ENCODE data around the gene TNRC18. TPM values are rescaled to one million over a fixed set of nuclear protein-coding genes. Genes with fewer than 3 reads are reported as not detected.

TNRC18 gene
- total and polyA plus RNA-seq, 2 donors (not counting 3 experiments of a cell fraction or from before 2014, with no cell fraction given) = 14.8 to 64.6 TPM

DNA sequence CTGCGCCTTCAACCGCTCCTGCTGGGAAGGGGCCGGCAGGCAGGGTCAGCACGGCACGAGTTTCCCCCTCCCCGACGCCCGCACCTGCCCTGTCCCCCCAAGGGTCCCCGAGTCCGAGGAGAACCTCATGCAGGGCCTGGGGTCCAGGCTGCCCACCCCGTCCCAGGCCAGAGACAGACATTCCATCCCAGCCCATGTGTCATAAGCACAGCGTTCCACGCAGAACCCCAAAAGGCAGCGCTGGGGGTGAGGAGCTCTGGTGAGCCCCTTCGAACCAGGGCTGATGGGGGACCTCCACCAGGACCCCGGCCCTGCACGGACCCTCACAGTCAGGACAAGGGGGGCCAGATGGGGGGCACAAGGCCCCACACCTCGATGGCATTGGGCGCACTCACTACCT lies 49.2 kb downstream of the TNRC18 start:
- TF ChIP-seq MYC (IDR thresholded peaks at IDR 0.05; ENCODE audit: low read depth, low read length) = no peak
- no peak for TF ChIP-seq EZH2 (IDR thresholded peaks at IDR 0.05; ENCODE audit: borderline replicate concordance, low read depth, low read length, severe bottlenecking)
- TF ChIP-seq FOS (IDR thresholded peaks at IDR 0.05; ENCODE audit: borderline replicate concordance, insufficient read depth, low read length) = no peak
- TF ChIP-seq POLR2A (IDR thresholded peaks at IDR 0.05; ENCODE audit: low read depth, low read length) = no peak
- no peak for TF ChIP-seq JUN (IDR thresholded peaks at IDR 0.05; ENCODE audit: borderline replicate concordance, insufficient read depth, insufficient read length, low read depth)
- TF ChIP-seq GATA2 (IDR thresholded peaks at IDR 0.05; ENCODE audit: insufficient read depth, insufficient read length, low read depth, low read length) = no peak
- TF ChIP-seq, protein P1, sequence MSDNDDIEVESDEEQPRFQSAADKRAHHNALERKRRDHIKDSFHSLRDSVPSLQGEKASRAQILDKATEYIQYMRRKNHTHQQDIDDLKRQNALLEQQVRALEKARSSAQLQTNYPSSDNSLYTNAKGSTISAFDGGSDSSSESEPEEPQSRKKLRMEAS (IDR thresholded peaks at IDR 0.05; ENCODE audit: insufficient read depth, insufficient read length) = no peak
- no peak for TF ChIP-seq POLR2AphosphoS5 (IDR thresholded peaks at IDR 0.05; ENCODE audit: insufficient read depth, low read depth, low read length)
- TF ChIP-seq, protein P2, sequence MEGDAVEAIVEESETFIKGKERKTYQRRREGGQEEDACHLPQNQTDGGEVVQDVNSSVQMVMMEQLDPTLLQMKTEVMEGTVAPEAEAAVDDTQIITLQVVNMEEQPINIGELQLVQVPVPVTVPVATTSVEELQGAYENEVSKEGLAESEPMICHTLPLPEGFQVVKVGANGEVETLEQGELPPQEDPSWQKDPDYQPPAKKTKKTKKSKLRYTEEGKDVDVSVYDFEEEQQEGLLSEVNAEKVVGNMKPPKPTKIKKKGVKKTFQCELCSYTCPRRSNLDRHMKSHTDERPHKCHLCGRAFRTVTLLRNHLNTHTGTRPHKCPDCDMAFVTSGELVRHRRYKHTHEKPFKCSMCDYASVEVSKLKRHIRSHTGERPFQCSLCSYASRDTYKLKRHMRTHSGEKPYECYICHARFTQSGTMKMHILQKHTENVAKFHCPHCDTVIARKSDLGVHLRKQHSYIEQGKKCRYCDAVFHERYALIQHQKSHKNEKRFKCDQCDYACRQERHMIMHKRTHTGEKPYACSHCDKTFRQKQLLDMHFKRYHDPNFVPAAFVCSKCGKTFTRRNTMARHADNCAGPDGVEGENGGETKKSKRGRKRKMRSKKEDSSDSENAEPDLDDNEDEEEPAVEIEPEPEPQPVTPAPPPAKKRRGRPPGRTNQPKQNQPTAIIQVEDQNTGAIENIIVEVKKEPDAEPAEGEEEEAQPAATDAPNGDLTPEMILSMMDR (IDR thresholded peaks at IDR 0.05; ENCODE audit: extremely low read depth in 1 of 2, insufficient read depth in 1 of 2, low read depth in 1 of 2, low read length in 2 of 2) = no peak
- Histone ChIP-seq H3K4me3 (replicated peaks in 1 of 3; ENCODE audit: insufficient read depth in 1 of 3, low read depth in 1 of 3, low read length in 3 of 3) (no peak overlapping the region), H3K9ac (replicated peaks; ENCODE audit: extremely low read depth, insufficient read depth, low read length) (no peak overlapping the region), H4K20me1 (replicated peaks; ENCODE audit: control insufficient read depth, extremely low read depth, insufficient read depth, low read length) (no peaks in the 10 kb centered on the region), H3K27me3 (ENCODE audit: control insufficient read depth in 2 of 2, insufficient read depth in 2 of 2, low read length in 2 of 2) (no peaks in the 10 kb centered on the region), H3K4me2 (ENCODE audit: insufficient read depth, low read length) (no peak overlapping the region), H3K4me1 (ENCODE audit: control insufficient read depth, extremely low read depth, insufficient read depth, low read length) (no peaks in the 10 kb centered on the region), H3K9me3 (replicated peaks; ENCODE audit: control insufficient read depth, insufficient read depth, low read length) (no peaks in the 10 kb centered on the region), H3K27ac (ENCODE audit: insufficient read depth, low read depth, low read length) (no peak overlapping the region), H3K9me1 (replicated peaks; ENCODE audit: control insufficient read depth, extremely low read depth, insufficient read depth, low read length) (no peaks in the 10 kb centered on the region), H3K36me3 (ENCODE audit: control insufficient read depth in 2 of 2, extremely low read depth in 1 of 2, insufficient read depth in 2 of 2, low read length in 2 of 2) (peaks cover 3 to 56% of the 10 kb centered on the region in 2 experiments), H2AFZ (ENCODE audit: low read depth, low read length) (no peak overlapping the region), H3K79me2 (ENCODE audit: control insufficient read depth, insufficient read depth, low read length) (peaks cover 7% of the 10 kb centered on the region)
- dilution Hi-C loops (cut with MboI; ENCODE audit: extremely low pct_ligation_motif_present, low sequenced_read_pairs) (no loop called here), intact Hi-C loops (cut with micrococcal nuclease) (no loop called here)
- FAIRE-seq (no peak), DNase-seq (ENCODE audit: low read depth, low spot score) (no peak)
- ChIA-PET CTCF (no interaction called here), POLR2A (no interaction called here)
- BruUV-seq (replicated peaks) = no TSS peak
